Measurements from ENCODE around the gene IBTK.

DNA sequence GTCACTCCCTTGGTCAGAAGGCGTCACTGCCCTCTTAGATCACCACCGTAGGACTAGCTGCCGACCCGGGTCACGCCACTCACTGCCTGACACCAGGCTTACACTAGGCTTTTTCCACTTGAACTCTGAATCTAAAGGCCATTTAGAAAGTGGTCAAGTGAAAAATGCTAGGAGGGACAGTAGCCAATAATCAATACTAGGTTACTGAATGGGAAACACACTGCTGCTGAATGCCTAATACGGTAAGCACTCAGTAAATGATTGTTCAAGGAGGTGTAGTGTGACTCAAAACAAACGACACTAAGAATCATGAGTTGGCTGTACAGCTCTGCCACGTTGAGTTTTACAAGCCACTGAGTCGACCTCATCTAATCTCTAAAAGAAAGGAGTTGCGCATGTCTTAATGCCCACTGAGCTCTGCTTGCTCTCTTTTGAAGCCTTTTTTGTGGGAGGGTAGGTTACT lies 760 bp upstream of the IBTK start:
- TF ChIP-seq CTCF (IDR thresholded peaks at IDR 0.05) (no peak), POLR2A (IDR thresholded peaks at IDR 0.05) (no peak), POLR2AphosphoS5 (IDR thresholded peaks at IDR 0.05) (no peak)
